ENCODE data around the gene METTL3.
A peak's percentile ranks its signal among the peaks of the same experiment; 100 is the strongest.

Gene METTL3

DNA sequence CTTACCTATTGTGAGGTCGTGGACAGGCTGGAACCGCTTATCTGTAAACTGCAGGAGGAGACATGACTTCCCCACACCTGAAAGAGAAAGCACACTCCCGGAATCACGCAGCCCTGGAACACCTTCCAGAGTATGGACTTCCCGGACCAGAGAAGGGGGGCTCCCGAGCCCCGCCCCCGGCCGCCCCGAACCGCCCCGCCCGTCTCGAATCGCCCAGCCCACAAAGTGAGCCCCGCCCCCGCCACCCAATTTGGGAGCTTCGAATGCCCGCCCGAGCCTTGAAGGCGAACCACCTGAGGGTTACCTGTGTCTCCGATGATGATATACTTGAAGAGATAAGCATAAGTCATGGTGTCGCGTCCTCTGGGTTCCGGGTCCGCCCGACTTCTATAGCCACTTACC, 34.6 kb downstream of the METTL3 start:
- DNase-seq: no peak
- Histone ChIP-seq H3K4me3 (ENCODE audit: low read depth, low read length) (peak overlapping the region; percentile 99), H3K36me3 (peaks cover 17% of the 10 kb centered on the region), H3K27me3 (ENCODE audit: insufficient read depth, low read depth, severe bottlenecking) (no peaks in the 10 kb centered on the region), H3K9me3 (ENCODE audit: severe bottlenecking) (no peaks in the 10 kb centered on the region), H3K27ac (peak overlapping the region; percentile 71)
- TF ChIP-seq, protein P1, sequence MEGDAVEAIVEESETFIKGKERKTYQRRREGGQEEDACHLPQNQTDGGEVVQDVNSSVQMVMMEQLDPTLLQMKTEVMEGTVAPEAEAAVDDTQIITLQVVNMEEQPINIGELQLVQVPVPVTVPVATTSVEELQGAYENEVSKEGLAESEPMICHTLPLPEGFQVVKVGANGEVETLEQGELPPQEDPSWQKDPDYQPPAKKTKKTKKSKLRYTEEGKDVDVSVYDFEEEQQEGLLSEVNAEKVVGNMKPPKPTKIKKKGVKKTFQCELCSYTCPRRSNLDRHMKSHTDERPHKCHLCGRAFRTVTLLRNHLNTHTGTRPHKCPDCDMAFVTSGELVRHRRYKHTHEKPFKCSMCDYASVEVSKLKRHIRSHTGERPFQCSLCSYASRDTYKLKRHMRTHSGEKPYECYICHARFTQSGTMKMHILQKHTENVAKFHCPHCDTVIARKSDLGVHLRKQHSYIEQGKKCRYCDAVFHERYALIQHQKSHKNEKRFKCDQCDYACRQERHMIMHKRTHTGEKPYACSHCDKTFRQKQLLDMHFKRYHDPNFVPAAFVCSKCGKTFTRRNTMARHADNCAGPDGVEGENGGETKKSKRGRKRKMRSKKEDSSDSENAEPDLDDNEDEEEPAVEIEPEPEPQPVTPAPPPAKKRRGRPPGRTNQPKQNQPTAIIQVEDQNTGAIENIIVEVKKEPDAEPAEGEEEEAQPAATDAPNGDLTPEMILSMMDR (IDR thresholded peaks at IDR 0.05; ENCODE audit: low read depth, low read length): no peak

DNA sequence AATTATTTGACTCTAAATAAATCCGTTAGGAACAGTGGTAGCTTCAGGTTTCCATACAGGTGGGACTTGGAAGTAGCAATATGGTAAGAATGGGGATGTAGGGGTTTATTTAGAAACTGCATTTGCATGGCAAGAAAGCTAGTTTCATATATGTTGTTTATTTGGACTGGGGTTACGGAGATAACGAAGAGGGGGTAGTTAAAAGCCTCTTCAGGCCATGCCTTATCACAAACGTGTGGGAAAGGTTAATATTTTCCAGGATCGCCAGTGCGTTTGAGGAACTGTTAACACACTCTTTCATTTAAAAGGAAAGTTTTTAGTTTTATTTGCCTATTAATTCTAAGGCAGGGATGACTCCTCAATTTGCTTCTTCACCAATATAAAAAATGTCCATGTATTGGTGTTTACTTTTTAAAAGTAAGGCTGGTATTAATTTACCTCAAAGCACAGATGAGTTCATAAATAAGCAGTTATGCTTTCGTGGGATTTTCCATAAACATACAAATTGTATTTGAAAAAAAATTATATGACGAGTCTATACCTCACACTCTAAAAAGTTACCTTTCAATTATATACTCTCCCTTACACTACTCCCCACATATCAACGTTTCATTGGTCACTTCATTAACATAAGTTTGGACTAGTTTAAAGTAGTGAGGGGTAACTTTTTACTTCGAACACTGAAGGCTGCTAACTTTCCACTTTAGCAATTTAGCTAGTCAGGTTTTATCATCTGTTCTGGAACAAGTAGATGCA, 35.2 kb downstream of the METTL3 start:
- TF ChIP-seq, protein P1 (IDR thresholded peaks at IDR 0.05; ENCODE audit: low read depth, low read length): no peak
- H3K4me3 ChIP-seq (ENCODE audit: low read depth, low read length): peak overlapping the region; percentile 99
- H3K27me3 ChIP-seq (ENCODE audit: insufficient read depth, low read depth, severe bottlenecking): no peaks in the 10 kb centered on the region
- H3K27ac ChIP-seq: peak overlapping the region; percentile 71
- no peak for DNase-seq
- H3K36me3 ChIP-seq: peaks cover 12% of the 10 kb centered on the region
- H3K9me3 ChIP-seq (ENCODE audit: severe bottlenecking): no peaks in the 10 kb centered on the region

GRCh38 chr14:21467616-21468015, 43.5 kb downstream of the METTL3 start:
- Histone ChIP-seq H3K9me3 (ENCODE audit: severe bottlenecking) (no peaks in the 10 kb centered on the region), H3K27me3 (ENCODE audit: insufficient read depth, low read depth, severe bottlenecking) (no peaks in the 10 kb centered on the region), H3K36me3 (peaks cover 15% of the 10 kb centered on the region), H3K4me3 (ENCODE audit: low read depth, low read length) (no peak overlapping the region), H3K27ac (no peak overlapping the region)
- DNase-seq: no peak
- TF ChIP-seq, protein P1 (IDR thresholded peaks at IDR 0.05; ENCODE audit: low read depth, low read length): no peak

DNA sequence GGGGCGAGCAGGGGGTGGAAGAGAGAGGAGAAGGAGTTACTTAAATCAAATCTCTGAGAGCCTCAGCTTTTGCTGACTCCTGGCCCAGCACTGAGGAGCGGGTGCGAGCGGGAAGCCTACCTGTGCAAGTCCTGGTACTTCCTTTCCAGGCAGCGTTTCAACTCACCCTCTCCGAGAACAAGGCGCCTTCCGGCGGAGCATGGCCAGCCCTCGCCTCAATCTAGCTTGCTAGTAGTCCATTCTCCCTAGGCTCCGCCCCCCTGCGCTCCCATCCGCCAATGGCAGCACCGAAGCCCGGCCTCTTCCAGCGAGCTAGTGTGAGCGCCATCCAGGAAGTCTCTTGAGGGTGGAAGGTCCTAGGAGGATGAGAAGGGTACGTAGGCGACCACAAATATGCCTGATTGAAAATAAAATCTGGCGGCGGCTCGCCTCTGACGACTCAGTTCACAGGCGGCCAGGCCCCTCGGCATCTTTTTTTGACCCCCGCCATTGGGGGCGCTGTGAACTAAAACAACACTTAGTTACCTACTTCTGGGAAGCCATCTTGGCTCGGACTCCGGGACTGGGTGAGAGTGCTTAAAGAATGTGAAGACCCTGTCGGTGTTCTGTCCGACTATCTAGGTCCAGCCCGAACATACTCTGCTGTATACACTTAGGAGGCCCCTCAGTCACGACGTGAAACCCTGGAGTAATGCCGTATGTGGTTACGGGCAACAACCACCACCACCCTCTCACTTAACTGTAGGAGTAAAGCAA, 55.0 kb downstream of the METTL3 start, which contains the start of gene CHD8:
TSS of gene CHD8 (minus strand) at position 212 of the 756 bp plus-strand sequence. CDS start 24,480 bp downstream, outside the sequence.
- Histone ChIP-seq H3K27me3 (ENCODE audit: insufficient read depth, low read depth, severe bottlenecking) (no peaks in the 10 kb centered on the region), H3K9me3 (ENCODE audit: severe bottlenecking) (no peaks in the 10 kb centered on the region), H3K4me3 (ENCODE audit: low read depth, low read length) (peak within 1 kb of the TSS; percentile 90), H3K27ac (peak within 1 kb of the TSS; percentile 88), H3K36me3 (peaks cover 32% of the 10 kb centered on the region)
- TF ChIP-seq, protein P1 (IDR thresholded peaks at IDR 0.05; ENCODE audit: low read depth, low read length): peak; percentile 54
- peak; percentile 100 for DNase-seq

DNA sequence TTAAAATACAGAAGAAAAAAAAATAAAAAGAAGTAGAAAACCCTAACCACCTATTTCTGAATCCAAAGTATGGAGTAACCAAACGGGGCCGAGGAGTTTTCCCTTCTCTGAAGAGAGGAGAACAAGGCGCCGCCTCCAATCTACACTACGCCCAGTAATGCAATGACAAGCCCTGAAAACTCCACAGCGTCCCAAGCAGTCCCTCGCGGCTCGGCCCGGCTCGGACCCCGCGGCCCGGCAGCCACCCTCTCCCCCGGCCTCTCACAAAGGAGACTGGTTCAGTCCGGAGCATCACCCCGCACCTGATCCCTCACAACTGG, 55.6 kb downstream of the METTL3 start:
- Histone ChIP-seq H3K27ac (peak overlapping the region; percentile 88), H3K27me3 (ENCODE audit: insufficient read depth, low read depth, severe bottlenecking) (no peaks in the 10 kb centered on the region), H3K9me3 (ENCODE audit: severe bottlenecking) (no peaks in the 10 kb centered on the region), H3K36me3 (peaks cover 27% of the 10 kb centered on the region), H3K4me3 (ENCODE audit: low read depth, low read length) (peak overlapping the region; percentile 90)
- TF ChIP-seq, protein P1 (IDR thresholded peaks at IDR 0.05; ENCODE audit: low read depth, low read length): no peak
- no peak for DNase-seq

Data from WERI-Rb-1 (cell line).